Endodermal cell (in vitro differentiated cells): Measurements from ENCODE around the gene RASAL2. TPM values are rescaled to one million over a fixed set of nuclear protein-coding genes. Genes with fewer than 3 reads are reported as not detected.

Source experiments
- DNase-seq: peaks from one replicate; pipeline ENCODE4 v3.0.0-alpha.2; 2017
- H3K27ac ChIP-seq: 2 replicates; pipeline ENCODE4 v1.5.1; 2013; ENCODE audit warnings: mild to moderate bottlenecking, low read depth, low read length, moderate library complexity
- H3K27me3 ChIP-seq: 2 replicates; pipeline ENCODE4 v1.6.1; 2013; ENCODE audit warnings: mild to moderate bottlenecking, low read length, moderate library complexity; ENCODE audit not compliant: insufficient read depth, control insufficient read depth, poor library complexity, severe bottlenecking
- H3K36me3 ChIP-seq: 2 replicates; pipeline ENCODE4 v1.7.0; 2013; ENCODE audit warnings: mild to moderate bottlenecking, low read length, moderate library complexity; ENCODE audit not compliant: control insufficient read depth, insufficient read depth
- H3K4me1 ChIP-seq: one replicate; pipeline ENCODE4 v1.7.0; 2013; ENCODE audit warnings: low read length; ENCODE audit not compliant: control insufficient read depth, insufficient read depth
- H3K4me3 ChIP-seq: 2 replicates; pipeline ENCODE4 v1.5.1; 2013; ENCODE audit warnings: mild to moderate bottlenecking, low read length, moderate library complexity
- H3K9ac ChIP-seq: 2 replicates; pipeline ENCODE4 v1.6.1; 2013; ENCODE audit warnings: mild to moderate bottlenecking, low read length, moderate library complexity; ENCODE audit not compliant: poor library complexity, severe bottlenecking; ENCODE audit errors: extremely low read depth
- H3K9me3 ChIP-seq: 2 replicates; pipeline ENCODE4 v1.6.1; 2013; ENCODE audit warnings: mild to moderate bottlenecking, low read length, moderate library complexity; ENCODE audit not compliant: control insufficient read depth
- H3K27ac Mint-ChIP-seq: 2 replicates; pipeline ENCODE4 v1.8.0; 2020; ENCODE audit warnings: mixed read lengths
- H3K27me3 Mint-ChIP-seq: 2 replicates; pipeline ENCODE4 v1.8.0; 2021; ENCODE audit warnings: mild to moderate bottlenecking, mixed read lengths; ENCODE audit not compliant: insufficient read depth
- H3K36me3 Mint-ChIP-seq: 2 replicates; pipeline ENCODE4 v1.8.0; 2020; ENCODE audit warnings: low read depth, mixed read lengths
- H3K4me1 Mint-ChIP-seq: 2 replicates; pipeline ENCODE4 v1.8.0; 2020; ENCODE audit warnings: mixed read lengths
- H3K4me3 Mint-ChIP-seq: 2 replicates; pipeline ENCODE4 v1.8.0; 2020; ENCODE audit warnings: mild to moderate bottlenecking, moderate library complexity, mixed read lengths
- H3K9me3 Mint-ChIP-seq: 2 replicates; pipeline ENCODE4 v1.8.0; 2020; ENCODE audit warnings: mild to moderate bottlenecking, mixed read lengths
- WGBS, 2 experiments: methylation state at CpG; one replicate each; pipeline versions ENCODE4 v1.1.5 to v1.1.7; 2013; ENCODE audit warnings: missing lambda C conversion rate in 2 of 2, mixed read lengths in 1 of 2; ENCODE audit not compliant: insufficient coverage in 1 of 2, insufficient read length in 1 of 2; 5-methylcytosine and 5-hydroxymethylcytosine counted together
- total RNA-seq, 2 donors: library from RNA; stranded (reverse); fragmentation: NEBNext Ultra II Directional in 1 of 2; extraction: Animal tissue kit (Norgen Biotek cat#: 25700) in 1 of 2; gene quantifications; 2 replicates in 1 of 2; 3 replicates in 1 of 2; pipeline ENCODE4 v1.2.1, GENCODE V29; 2021
- TF ChIP-seq, protein P1 (sequence below): fragments of 200-600 bp; sonication (generic); conservative IDR thresholded peaks from 2 replicates; pipeline ENCODE4 v1.5.0; 2021; ENCODE audit warnings: antibody characterized with exemption, mild to moderate bottlenecking

RASAL2 gene
- total RNA-seq, 2 donors from 2014 or later, result 21.8 to 22.1 TPM

DNA sequence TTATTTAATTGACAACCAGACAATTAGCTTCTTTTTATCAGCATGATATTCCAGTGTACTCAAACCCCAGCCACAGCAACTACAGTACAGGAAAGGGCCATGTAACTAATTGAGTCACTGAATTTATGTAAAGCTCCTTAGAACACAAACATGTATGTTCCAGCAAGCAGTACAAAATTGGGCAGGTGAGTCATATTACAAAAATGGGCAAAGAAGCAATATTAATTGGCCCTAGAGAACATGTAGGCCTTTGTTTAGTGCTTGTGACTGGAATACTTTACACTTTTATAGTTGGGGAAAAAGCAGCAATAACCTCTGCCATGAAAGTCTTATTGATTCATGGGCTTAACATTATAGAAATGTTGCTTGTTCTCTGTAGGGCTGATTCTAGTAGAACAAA is 371.1 kb downstream of the RASAL2 start:
- peaks cover 25% of the 10 kb centered on the region for H3K36me3 ChIP-seq
- no peak overlapping the region for H3K27ac Mint-ChIP-seq
- H3K4me1 Mint-ChIP-seq, result peaks cover 14% of the 10 kb centered on the region
- peaks cover 10% of the 10 kb centered on the region for H3K9me3 ChIP-seq
- H3K27ac ChIP-seq, result no peak overlapping the region
- H3K27me3 ChIP-seq, result no peaks in the 10 kb centered on the region
- TF ChIP-seq, protein P1, sequence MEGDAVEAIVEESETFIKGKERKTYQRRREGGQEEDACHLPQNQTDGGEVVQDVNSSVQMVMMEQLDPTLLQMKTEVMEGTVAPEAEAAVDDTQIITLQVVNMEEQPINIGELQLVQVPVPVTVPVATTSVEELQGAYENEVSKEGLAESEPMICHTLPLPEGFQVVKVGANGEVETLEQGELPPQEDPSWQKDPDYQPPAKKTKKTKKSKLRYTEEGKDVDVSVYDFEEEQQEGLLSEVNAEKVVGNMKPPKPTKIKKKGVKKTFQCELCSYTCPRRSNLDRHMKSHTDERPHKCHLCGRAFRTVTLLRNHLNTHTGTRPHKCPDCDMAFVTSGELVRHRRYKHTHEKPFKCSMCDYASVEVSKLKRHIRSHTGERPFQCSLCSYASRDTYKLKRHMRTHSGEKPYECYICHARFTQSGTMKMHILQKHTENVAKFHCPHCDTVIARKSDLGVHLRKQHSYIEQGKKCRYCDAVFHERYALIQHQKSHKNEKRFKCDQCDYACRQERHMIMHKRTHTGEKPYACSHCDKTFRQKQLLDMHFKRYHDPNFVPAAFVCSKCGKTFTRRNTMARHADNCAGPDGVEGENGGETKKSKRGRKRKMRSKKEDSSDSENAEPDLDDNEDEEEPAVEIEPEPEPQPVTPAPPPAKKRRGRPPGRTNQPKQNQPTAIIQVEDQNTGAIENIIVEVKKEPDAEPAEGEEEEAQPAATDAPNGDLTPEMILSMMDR, result no peak
- no peak overlapping the region for H3K9ac ChIP-seq
- no peak overlapping the region for H3K4me3 Mint-ChIP-seq
- DNase-seq, result no peak
- no peaks in the 10 kb centered on the region for H3K27me3 Mint-ChIP-seq
- no peak overlapping the region for H3K4me3 ChIP-seq
- H3K36me3 Mint-ChIP-seq, result peaks cover 30% of the 10 kb centered on the region
- H3K9me3 Mint-ChIP-seq, result peaks cover 2% of the 10 kb centered on the region
- H3K4me1 ChIP-seq, result peaks cover 6% of the 10 kb centered on the region

DNA sequence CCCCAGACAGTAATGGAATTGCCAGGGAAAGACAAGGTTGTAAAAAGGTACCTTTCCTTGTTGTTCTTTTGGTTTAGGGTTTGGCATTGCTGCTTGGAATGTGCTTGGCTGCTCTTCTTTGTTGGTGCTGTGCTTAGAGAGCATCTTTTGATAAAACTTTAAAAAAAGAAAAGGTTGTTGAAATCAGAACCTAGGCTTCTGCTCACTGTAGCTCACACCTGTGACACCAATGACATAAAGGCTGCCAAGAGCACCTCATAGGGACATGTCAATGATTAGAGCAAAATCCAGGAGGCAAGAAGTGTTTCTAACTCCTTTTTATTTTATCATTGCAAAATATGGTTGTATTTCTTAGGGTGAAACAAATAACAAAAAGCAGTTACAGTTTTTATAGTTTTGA is 373.9 kb downstream of the RASAL2 start:
- Mint-ChIP-seq H3K36me3 (peaks cover 32% of the 10 kb centered on the region), H3K27ac (no peak overlapping the region), H3K4me3 (no peak overlapping the region), H3K4me1 (peaks cover 26% of the 10 kb centered on the region), H3K27me3 (no peaks in the 10 kb centered on the region), H3K9me3 (peaks cover 2% of the 10 kb centered on the region)
- no peak overlapping the region for H3K4me3 ChIP-seq
- peaks cover 25% of the 10 kb centered on the region for H3K36me3 ChIP-seq
- TF ChIP-seq, protein P1, result no peak
- no peak for DNase-seq
- peaks cover 10% of the 10 kb centered on the region for H3K4me1 ChIP-seq
- no peak overlapping the region for H3K9ac ChIP-seq
- no peaks in the 10 kb centered on the region for H3K27me3 ChIP-seq
- no peak overlapping the region for H3K27ac ChIP-seq
- peaks cover 10% of the 10 kb centered on the region for H3K9me3 ChIP-seq

DNA sequence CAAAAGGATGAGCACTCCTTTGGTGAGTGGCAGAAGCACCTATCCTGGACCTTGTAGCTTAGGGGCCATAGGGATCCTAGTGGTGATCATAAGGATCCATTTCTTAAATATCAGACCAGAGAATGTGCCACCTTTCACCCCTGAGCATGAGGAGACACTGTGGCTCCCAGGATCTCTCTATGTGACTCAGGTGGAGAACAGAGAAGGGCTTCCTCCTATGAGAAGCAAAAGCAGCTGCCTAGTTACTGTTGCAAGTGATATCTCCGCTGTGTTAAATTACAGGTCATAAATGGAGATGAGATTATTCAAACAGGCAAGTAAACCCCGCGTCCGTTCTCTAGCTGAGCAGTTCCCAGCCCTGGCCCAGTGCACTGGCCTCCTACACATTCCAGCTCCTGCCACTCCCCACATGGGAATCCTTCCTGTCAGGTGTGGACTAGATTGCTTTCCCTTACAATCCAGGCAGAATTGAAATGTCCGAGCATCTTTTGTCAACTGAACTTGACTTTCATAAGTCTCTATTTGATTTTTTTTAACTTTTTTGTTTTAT is 376.6 kb downstream of the RASAL2 start:
- H3K36me3 Mint-ChIP-seq, result peaks cover 37% of the 10 kb centered on the region
- H3K4me1 Mint-ChIP-seq, result peaks cover 46% of the 10 kb centered on the region
- H3K27ac Mint-ChIP-seq, result peak overlapping the region; percentile 59
- H3K9me3 ChIP-seq, result peaks cover 10% of the 10 kb centered on the region
- TF ChIP-seq, protein P1, result no peak
- no peak overlapping the region for H3K9ac ChIP-seq
- H3K9me3 Mint-ChIP-seq, result peaks cover 2% of the 10 kb centered on the region
- no peaks in the 10 kb centered on the region for H3K27me3 ChIP-seq
- no peaks in the 10 kb centered on the region for H3K27me3 Mint-ChIP-seq
- H3K36me3 ChIP-seq, result peaks cover 25% of the 10 kb centered on the region
- no peak overlapping the region for H3K27ac ChIP-seq
- WGBS, 2 experiments, result 93 to 100% methylated on average over 1 to 5 of the region's 5 CpGs
- peaks cover 21% of the 10 kb centered on the region for H3K4me1 ChIP-seq
- no peak overlapping the region for H3K4me3 Mint-ChIP-seq
- DNase-seq, result no peak
- no peak overlapping the region for H3K4me3 ChIP-seq
